GM18907 (cell line): ENCODE measurements around the gene DBF4B.
"Not testable (repeated sequence)": the region's sequence is repeated elsewhere in the genome, so short reads cannot be mapped to it uniquely, and the experiment has no call there.

Source experiments
- ATAC-seq: cut with Tn5 transposase; IDR thresholded peaks from one replicate; pipeline ENCODE4 v1.9.1; 2021; ENCODE audit warnings: mild to moderate bottlenecking, moderate library complexity; ENCODE audit not compliant: unreplicated experiment

DBF4B gene

DNA sequence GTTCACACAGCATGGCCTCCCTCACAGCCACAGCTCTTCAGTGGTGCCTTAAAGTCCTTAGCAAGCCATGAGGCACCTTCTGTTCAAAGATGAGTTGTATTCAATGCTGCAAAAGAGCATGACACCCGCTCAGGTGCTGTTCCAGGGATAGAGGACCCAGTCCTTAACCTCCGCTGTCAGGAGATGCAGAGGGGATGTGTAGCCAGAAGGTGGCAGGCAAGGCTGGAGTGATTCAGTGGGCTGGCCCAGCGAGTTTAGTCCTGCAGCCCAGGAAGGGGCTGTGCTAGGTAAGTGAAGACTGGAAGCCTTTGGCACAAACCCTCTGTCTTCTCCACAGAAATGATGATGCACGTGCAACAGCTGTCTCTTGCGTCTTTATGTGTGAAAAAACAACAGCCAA, 25.3 kb downstream of the DBF4B start:
- ATAC-seq = no peak

DNA sequence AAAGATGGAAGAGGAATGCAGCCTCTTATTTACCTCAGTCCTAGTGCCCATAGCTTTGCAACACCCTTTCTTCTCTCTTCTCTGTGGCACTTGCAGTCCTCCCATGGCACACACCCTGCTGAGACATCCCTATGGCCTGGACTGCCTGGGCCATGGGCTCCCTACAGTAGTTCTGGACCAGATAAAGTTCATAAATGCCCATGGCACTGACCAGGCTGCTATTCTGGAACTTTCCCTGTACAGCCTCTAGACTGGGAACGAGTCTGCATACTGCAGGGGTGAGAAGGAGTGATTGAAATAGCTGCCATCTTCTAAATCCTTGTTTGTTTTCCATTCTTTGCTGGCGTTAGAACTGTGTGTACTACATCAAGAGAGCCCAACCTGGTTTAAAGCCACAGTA, 25.8 kb downstream of the DBF4B start:
- ATAC-seq = no peak

DNA sequence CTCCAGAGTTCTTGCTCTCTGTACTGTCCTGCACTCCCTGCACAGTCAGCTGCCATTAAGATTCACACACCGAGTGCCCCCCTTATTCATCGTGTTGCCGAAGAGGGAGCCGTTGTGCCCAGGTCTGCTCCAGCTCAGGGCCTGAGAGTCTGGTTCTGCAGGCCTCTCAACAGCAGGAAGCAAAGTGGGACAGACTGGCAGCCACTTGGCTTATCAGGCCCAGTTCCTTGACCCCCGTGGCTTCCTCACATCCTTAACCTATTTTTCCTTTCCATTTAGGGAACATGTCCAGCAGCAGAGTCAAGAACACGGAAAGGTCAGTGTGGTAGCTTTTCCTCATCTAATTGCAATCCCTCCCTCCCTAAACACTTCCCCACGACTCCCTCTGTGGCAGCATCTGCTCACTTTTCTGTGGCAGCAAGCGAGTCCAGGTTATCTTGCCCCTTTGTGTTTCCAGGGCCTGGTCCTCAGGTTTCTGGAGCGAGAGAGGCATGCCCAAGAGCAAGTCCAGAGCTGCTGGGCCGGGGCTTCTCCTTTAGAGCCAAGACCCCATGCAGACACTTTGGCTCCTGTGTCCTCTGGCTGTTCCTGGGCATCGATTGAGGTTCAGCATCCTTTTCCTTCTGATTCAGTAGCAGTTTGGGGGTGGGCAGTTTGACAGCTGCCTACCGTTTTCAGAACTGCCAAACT, 28.2 kb downstream of the DBF4B start:
- no peak for ATAC-seq

DNA sequence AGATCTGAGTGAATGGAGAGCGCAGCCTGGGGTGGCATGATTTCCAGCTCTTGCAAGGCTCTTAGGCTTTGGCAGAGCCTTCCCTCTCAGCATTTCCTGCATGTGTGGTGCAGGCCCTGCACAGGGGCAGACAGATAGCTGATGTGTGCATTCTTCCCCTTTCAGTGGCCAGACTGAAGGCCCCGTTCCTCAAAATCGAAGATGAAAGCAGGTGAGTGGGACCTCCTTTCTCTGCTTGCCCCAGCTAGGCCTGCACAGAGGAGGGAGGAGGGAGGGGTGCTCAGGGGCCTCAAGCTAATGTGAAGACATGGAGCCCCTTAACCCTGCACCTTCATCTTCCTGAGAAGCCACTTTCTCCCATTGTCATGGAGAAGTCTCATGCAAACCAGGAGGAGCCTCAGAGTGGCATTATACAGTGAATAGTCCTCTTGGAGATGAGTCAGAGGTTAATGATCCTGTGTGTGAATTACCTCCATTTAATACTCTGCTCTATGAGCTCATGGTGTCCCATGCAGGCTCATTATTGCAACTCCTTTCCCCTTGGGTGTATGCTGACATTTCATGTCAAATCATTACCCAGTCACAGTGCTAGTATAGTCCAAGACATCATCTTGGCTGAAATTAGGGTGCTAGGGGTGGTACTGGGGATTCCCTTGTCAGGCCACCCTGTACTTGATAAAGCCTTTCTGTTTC, 29.9 kb downstream of the DBF4B start:
- no peak for ATAC-seq

DNA sequence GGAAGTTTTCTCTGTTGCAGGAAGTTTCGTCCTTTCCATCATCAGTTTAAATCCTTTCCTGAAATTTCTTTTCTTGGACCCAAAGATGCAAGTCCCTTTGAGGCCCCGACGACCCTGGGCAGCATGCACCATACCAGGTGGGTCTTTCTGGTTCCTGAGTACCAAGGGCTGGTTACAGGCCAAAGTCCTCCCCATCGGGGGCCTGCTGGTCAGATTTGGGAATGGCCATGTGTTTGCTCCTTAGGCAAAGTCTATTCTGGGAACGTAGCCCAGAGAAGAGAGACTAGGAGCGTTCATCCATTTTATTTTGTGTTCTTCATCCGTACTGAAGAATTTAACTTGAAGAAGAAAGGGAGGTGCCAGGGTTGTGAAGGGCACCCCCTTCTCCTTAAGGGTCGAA, 32.9 kb downstream of the DBF4B start:
- no peak for ATAC-seq

DNA sequence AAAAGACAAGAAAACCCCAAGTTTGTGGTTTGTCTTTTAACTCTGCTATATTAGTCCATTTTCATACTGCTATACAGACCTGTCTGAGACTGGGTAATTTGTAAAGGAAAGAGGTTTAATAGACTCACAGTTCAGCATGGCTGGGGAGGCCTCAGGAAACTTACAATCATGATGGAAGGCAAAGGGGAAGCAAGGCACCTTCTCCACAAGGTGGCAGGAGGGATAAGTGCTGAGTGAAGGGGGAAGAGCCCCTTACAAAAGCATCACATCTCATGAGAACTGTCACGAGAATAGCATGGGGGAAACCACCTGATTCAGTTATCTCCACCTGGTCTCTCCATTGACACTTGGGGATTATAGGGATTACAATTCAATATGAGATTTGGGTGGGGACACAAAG, 36.8 kb downstream of the DBF4B start:
- no peak for ATAC-seq

DNA sequence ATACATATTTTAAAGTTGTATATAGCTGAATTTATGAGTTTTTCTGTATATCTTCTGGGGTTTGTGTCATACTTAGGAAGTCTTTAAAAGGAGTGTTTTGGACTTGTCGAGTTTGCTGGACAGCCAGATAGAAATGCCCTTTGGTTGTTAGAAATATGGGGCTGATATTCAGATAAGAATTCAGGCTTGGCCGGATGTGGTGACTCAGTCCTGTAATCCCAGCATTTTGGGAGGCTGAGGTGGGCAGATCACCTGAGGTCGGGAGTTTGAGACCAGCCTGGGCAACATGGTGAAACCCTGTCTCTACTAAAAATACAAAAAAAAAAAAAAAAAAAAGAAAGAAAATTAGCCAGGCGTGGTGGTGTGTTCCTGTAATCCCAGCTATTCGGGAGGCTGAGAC, 37.3 kb downstream of the DBF4B start:
- not testable (repeated sequence) for ATAC-seq

DNA sequence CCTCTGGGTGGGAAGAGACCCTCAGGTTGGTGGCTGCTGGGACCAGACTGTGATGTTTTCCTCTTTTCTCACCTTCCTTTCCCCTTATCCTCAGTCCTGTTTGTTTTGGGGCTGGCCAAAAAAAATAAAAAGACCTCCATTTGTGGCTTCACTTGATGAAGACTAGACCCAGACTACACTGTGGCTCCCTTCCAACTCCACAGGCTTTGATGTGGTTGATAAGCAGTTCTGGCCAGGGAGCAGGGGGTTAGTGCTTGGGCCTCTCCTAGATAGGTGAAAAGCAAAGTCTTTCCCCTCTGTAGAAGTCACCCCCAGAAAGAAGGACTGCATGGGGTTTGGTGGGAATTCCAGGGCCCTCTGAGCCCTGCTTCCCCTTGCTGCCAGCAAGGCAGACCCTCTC, 39.1 kb downstream of the DBF4B start:
- no peak for ATAC-seq

DNA sequence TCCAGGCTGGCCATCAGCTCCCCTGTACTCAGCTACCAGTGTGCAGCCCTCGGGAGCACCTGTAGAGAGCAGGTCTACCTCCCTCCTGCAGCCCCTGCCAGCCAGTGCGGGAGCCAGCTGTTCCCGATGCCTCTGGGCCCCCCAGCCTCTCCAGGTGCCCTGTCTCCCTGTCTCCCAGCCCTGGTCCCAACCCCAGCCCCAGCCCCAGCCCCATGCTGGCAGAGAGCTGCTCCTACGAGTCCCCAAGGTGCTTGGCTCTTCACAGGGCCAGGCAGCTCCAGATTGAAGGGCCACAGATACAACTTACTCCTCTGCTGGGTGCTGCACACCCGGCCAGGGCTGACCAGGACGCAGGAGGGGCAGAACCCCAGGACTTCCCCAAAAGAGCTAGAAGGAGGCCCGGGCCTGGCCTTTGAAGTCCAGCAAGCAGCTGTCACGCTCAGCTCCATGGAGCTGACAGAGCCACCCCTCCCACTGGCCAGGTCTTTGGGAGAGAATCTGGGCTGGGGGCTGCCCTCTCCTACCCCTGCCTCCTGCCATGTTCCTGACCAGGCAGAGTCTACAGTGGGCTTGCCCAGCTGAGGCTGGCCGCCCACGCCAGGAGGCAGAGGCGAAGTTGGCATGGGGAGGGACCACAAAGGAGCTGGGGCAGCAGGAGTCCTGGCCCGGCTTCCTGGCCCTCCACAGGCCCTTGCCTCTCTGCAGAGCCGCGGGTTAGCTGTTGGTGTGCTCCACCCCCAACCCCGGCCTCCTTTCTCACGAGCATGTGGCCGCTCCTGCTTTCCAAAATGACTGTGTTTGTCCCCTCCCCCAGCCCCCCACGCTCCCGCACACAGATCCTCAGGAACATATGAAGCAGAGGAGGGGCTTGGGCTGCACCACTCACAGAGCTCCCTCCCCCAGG, 40.9 kb downstream of the DBF4B start:
- ATAC-seq = no peak

DNA sequence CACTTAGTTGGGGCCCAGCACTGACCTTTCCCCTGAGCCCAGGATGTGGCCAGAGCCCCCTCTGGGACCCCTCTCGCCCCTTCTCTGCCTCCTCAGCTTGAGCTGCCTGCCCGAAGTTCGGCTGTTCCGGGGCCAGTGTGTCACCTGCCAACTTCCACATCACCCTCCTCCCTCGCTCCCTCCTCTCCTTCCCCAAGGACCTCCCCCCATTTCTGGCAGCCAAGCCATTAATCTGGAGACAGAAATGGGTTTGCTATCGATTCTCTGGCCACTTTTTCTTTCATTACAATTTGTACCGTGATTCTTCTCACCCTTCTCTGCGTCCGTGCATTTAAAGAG, 41.5 kb downstream of the DBF4B start:
- ATAC-seq = no peak

DNA sequence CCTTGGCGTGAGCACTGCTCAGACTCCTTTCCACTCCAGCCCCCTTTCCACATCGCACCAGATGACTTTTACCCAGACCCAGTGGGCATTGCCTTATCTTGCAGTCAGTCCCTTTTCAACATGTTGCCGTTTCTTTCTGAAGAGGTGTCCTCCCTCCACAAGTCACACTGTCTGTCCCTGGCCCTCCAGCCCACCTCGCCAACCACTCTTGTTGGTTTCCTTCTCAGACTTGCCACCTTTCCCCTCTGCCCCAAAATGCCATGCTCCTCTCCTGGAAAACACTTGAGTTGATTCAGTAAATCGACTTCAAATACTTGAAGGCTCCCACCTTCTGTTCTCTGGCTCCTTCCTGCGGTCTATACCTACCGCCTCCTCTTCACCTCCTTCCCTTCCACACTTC, 42.9 kb downstream of the DBF4B start:
- no peak for ATAC-seq

DNA sequence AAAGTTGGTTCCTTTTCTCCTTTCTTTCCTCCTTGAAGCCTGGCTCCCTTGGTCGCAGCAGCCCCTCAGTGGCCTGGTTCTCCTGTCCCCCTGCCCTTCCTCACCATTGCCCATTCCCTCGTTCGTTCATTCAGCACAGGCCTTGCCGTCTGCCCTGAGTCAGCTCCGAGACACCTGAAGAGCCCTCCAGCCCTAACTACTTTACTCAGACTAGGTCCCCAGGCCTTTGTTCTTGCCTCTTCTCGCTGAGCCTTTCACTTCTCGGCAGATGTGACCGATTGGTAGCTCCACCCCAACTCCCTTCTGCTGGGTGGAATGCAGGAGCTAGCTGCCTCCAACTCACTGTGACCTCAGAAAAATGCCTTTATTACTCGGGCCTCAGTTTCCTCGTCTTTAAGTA, 43.3 kb downstream of the DBF4B start:
- no peak for ATAC-seq

DNA sequence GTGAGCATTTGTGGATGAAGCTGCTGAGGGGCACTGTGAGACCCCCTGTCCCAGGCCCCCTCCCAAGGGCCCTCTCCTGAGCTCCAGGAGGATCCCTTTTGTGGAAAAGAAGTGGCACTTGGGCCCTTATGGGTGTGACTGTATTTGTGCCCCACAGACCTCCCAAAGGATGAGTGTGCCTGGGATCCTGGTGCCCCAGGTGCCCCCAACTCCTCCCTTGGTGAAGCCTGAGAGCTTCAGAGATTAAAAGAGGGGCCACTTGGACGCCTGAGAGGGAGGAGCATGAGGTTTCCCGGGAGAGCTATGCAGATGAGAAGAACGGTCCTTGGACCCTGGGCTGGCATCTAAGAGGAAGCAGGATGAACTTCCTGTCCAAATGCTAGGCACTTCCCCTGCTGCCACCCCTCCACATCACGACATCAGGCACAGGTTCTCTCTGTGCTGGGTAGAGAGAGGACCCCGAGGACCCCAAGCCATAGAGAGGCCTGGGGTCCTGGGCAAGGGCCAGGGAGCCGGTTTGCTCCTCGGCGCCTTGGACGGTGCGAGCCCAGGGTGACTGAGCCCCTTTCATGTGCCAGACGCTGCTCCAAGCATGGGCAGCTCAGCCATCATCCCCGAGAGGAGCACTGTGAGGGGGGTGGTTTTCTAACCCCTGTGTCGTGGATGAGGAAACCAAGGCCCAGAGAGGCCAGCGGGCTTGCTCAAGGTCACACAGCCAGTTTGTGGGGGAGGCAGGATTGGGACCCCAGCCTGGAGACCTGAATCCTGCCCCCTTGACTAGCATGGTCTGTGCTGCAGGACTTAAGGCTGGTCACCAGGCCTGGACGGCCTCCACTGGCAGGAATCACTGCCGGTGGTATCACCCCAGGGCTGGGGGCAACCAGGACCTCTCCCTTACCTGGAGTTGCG, 44.7 kb downstream of the DBF4B start:
- ATAC-seq = no peak

DNA sequence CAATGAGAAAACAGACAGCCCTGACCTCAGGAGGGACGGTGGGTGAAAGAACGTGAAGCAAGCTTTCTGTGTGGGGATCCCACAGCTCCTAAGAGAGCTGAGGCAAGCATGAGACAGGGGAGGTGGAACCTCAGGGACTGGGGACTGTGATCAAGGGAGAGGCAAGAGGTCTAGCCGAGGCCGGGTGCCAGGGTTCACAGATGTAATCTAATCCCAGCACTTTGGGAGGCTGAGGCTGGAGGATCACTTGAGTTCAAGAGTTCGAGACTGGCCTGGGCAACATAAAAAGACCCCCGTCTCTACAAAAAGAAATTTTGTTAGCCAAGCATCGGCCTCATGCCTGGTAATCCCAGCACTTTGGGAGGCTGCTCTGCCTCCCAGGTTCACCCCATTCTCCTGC, 45.8 kb downstream of the DBF4B start:
- no peak for ATAC-seq

DNA sequence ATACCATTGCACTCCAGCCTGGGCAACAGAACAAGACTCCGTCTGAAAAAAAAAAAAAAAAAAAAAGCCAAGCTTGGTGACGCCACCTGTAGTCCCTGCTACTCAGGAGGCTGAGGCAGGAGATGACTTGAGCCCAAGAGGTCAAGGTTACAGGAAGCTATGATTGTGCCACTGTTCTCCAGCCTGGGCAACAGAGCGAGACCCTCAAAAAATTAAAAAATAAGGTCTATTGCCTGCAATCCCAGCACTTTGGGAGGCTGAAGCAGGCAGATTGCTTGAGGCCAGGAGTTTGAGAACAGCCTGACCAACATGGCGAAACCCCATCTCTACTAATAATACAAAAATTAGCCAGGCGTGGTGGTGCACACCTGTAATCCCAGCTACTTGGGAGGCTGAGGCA, 46.7 kb downstream of the DBF4B start:
- not testable (repeated sequence) for ATAC-seq

DNA sequence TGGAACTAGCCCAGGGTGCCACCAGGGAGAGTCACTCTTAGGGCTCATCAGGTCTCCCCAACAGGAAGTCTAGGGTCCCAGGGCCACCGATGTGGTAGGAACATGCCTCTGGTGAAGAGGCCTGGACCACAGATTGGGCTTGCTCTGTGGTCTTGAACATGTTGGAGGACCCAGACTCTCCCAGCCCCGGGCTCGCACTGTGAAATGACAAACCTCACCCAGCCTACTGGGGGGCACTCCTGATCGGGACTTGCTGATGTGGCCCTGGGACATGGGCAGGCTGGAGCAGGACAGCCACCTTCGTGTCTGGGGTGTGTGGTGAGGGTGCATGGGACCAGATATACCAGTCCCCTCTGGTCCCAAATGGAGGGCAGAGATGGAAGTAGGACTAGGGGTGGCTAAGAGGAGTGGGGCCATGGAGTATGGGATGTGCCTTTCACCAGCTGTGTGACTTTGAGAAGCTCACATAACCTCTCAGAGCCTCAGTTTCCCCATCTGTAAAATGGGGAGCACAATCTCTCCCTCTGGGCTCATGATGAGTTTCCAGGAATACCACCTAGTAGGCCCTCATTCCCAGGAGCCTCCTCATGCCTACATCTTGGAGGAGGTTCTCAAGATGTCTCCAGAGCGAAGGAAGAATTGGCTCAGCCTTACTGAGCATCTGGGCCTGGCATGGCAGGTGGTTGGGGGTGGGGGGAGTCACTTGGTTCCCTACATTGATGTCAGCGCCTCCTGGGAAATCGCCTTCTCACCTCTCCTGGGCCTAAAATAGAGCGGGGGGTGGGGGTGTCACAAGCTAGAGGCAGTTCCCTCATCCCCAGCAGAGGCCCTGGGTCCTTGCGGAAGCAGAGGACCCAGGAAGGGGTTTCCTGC, 48.8 kb downstream of the DBF4B start:
- no peak for ATAC-seq

DNA sequence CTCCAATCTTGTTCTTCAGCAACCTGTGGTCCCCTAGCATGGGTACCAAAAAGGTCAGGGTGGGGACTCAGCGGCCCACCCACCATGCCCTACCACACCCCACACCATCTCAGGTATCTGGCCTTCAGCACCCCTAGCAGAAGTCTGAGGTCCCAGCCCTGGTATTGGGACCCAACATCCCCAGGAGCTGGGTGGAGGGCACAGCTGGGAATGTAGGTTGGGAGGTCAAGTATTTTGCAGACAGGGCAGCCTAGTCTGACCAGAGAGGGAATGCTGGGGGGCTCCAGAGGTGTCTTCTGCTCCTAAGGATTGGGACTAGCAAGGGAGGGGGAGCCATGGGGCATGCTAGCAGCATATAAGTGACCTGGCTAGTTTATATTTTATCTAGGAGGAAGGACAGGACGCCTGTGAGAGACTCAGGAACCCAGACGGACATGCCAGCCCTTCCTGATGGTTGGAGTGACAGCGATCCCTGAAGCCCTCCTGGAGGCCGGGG, 49.5 kb downstream of the DBF4B start:
- no peak for ATAC-seq

DNA sequence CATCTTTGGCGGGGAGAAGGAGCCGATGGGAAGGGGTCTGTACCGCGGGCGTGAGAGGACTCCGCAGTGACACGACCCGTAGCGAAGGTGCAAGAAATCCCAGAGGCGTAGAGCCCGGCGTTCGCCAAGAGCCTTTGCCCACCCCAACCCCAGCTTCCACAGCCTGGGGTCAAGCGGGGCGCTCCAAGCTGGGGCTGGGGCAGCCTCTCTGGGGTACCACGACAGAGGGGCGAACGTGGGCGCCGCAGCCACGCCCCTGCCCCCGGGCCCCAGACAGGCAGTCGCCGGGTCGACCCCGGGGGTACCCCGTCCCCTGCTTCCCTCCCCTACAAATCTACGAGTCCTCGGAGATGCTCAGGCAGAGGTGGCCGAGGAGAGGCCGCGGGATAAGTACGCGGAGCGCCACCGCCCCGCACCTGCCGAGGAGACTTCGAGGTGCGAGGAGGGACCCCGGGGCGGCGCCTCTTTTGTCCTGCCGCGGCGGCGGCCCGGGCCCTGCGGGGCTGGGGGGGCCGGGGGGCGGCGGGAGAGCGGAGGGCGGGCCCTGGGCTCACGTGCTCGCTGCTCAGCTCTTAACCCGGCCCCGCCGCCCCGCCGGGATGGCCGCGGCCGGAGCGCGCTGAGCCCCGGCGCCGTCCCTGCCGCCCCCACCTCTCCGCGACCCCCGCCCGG, 50.1 kb downstream of the DBF4B start, which contains the start of gene ADAM11:
ADAM11 (plus strand) TSS at position 575 of the 672 bp plus-strand sequence. CDS start 212 bp downstream, outside the sequence.
- no peak for ATAC-seq
